NCI-H2029 (cell line): ENCODE results near the gene B4GALT5.

ENCODE experiments used
- DNase-seq: peaks from one replicate; lab custom pipeline; 2025; lab: John Stamatoyannopoulos, UW

B4GALT5 gene

GRCh38 chr20:49657118-49657901, 56.4 kb downstream of the B4GALT5 start:
- DNase-seq, result no peak

GRCh38 chr20:49656304-49656703, 57.4 kb downstream of the B4GALT5 start:
- peak; percentile 90 for DNase-seq

- no peak for DNase-seq
Measured at GRCh38 chr20:49653925-49654434, 59.7 kb downstream of the B4GALT5 start.

- no peak for DNase-seq
Measured at GRCh38 chr20:49649672-49650071, 64.0 kb downstream of the B4GALT5 start.

GRCh38 chr20:49647550-49647949, 66.1 kb downstream of the B4GALT5 start:
- no peak for DNase-seq

- no peak for DNase-seq
Measured at GRCh38 chr20:49646528-49646927, 67.2 kb downstream of the B4GALT5 start.

- no peak for DNase-seq
Measured at GRCh38 chr20:49646126-49646525, 67.6 kb downstream of the B4GALT5 start.

- DNase-seq, result no peak
Measured at GRCh38 chr20:49644980-49645565, 68.6 kb downstream of the B4GALT5 start.

- no peak for DNase-seq
Measured at GRCh38 chr20:49642816-49643215, 70.9 kb downstream of the B4GALT5 start.

- DNase-seq, result peak; percentile 81
Measured at GRCh38 chr20:49641683-49642656, 71.7 kb downstream of the B4GALT5 start.

GRCh38 chr20:49637046-49637637, 76.5 kb downstream of the B4GALT5 start:
- no peak for DNase-seq

- peak; percentile 95 for DNase-seq
Measured at GRCh38 chr20:49636447-49636846, 77.2 kb downstream of the B4GALT5 start.

- DNase-seq, result peak; percentile 47
Measured at GRCh38 chr20:49635866-49636265, 77.8 kb downstream of the B4GALT5 start.

GRCh38 chr20:49635166-49635565, 78.5 kb downstream of the B4GALT5 start:
- peak; percentile 77 for DNase-seq

GRCh38 chr20:49634116-49634515, 79.6 kb downstream of the B4GALT5 start:
- no peak for DNase-seq

GRCh38 chr20:49633643-49634042, 80.0 kb downstream of the B4GALT5 start:
- peak; percentile 47 for DNase-seq

GRCh38 chr20:49633023-49633422, 80.7 kb downstream of the B4GALT5 start:
- no peak for DNase-seq

GRCh38 chr20:49631856-49632418, 81.7 kb downstream of the B4GALT5 start:
- DNase-seq, result no peak

- DNase-seq, result no peak
Measured at GRCh38 chr20:49631061-49631716, 82.5 kb downstream of the B4GALT5 start.

- DNase-seq, result no peak
Measured at GRCh38 chr20:49630396-49630951, 83.2 kb downstream of the B4GALT5 start.

GRCh38 chr20:49629606-49630005, 84.1 kb downstream of the B4GALT5 start:
- DNase-seq, result no peak
